Testis (tissue), 2 donors: ENCODE data around the gene TBC1D22A.

Experiments
- POLR2A ChIP-seq: fragments of 450-650 bp; IDR thresholded peaks from one replicate; pipeline ENCODE4 v1.6.1; 2017; ENCODE audit warnings: antibody characterized with exemption, mild to moderate bottlenecking, moderate library complexity
- TF ChIP-seq, protein P1 (sequence below), 3 experiments: fragments of 450-650 bp in 2 of 3; fragments of 200-600 bp in 1 of 3; sonication (generic) in 1 of 3; IDR thresholded peaks; one replicate each; pipeline ENCODE4 v1.5.1; 2016 to 2019; ENCODE audit warnings: antibody characterized with exemption in 3 of 3, mild to moderate bottlenecking in 2 of 3, moderate library complexity in 1 of 3

- TF ChIP-seq, protein P1, sequence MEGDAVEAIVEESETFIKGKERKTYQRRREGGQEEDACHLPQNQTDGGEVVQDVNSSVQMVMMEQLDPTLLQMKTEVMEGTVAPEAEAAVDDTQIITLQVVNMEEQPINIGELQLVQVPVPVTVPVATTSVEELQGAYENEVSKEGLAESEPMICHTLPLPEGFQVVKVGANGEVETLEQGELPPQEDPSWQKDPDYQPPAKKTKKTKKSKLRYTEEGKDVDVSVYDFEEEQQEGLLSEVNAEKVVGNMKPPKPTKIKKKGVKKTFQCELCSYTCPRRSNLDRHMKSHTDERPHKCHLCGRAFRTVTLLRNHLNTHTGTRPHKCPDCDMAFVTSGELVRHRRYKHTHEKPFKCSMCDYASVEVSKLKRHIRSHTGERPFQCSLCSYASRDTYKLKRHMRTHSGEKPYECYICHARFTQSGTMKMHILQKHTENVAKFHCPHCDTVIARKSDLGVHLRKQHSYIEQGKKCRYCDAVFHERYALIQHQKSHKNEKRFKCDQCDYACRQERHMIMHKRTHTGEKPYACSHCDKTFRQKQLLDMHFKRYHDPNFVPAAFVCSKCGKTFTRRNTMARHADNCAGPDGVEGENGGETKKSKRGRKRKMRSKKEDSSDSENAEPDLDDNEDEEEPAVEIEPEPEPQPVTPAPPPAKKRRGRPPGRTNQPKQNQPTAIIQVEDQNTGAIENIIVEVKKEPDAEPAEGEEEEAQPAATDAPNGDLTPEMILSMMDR (IDR thresholded peaks at IDR 0.05) = no peak
- no peak for TF ChIP-seq POLR2A
Measured at GRCh38 chr22:47153854-47154525, 391.5 kb downstream of the TBC1D22A start.
